GM23338 (cell line): ENCODE measurements around the gene XXYLT1. TPM values are rescaled to one million over a fixed set of nuclear protein-coding genes. Genes with fewer than 3 reads are reported as not detected.

Experiments
- ATAC-seq: fragments of 200-7000 bp; cut with Tn5 transposase; 3 replicates; pipeline ENCODE4 v1.9.1; 2020
- DNase-seq: peaks from one replicate; pipeline ENCODE4 v3.0.0-alpha.2; 2015; ENCODE audit warnings: low spot score
- H2AFZ ChIP-seq: fragments of 200-600 bp; sonication (generic); 2 replicates; pipeline ENCODE4 v1.8.0; 2016; ENCODE audit warnings: antibody characterized with exemption, mild to moderate bottlenecking, moderate library complexity
- H3F3A ChIP-seq: fragments of 200-600 bp; sonication (generic); replicated peaks from 2 replicates; pipeline ENCODE4 v1.8.0; 2017; ENCODE audit warnings: antibody characterized with exemption, mixed run types, low read depth
- H3K27ac ChIP-seq: fragments of 200-600 bp; sonication (generic); 2 replicates; pipeline ENCODE4 v1.6.1; 2016; ENCODE audit warnings: low read depth
- H3K27me3 ChIP-seq: fragments of 200-600 bp; sonication (generic); 2 replicates; pipeline ENCODE4 v1.8.0; 2016; ENCODE audit warnings: mild to moderate bottlenecking, mixed run types, moderate library complexity; ENCODE audit not compliant: insufficient read depth
- H3K36me3 ChIP-seq: fragments of 200-600 bp; sonication (generic); 2 replicates; pipeline ENCODE4 v1.8.0; 2016; ENCODE audit warnings: mild to moderate bottlenecking; ENCODE audit not compliant: insufficient read depth
- H3K4me1 ChIP-seq: fragments of 200-600 bp; sonication (generic); 2 replicates; pipeline ENCODE4 v1.8.0; 2016; ENCODE audit warnings: mild to moderate bottlenecking, moderate library complexity; ENCODE audit not compliant: insufficient read depth
- H3K4me2 ChIP-seq: fragments of 200-600 bp; sonication (generic); 2 replicates; pipeline ENCODE4 v1.7.1; 2017; ENCODE audit warnings: mixed run types
- H3K4me3 ChIP-seq: fragments of 200-600 bp; sonication (generic); 2 replicates; pipeline ENCODE4 v1.6.1; 2016; ENCODE audit warnings: mixed run types
- H3K79me2 ChIP-seq: fragments of 200-600 bp; sonication (generic); replicated peaks from 2 replicates; pipeline ENCODE4 v1.8.0; 2017; ENCODE audit warnings: mild to moderate bottlenecking; ENCODE audit not compliant: insufficient read depth
- H3K9me2 ChIP-seq: fragments of 200-600 bp; sonication (generic); 2 replicates; pipeline ENCODE4 v1.8.0; 2017; ENCODE audit not compliant: insufficient read depth
- H4K20me1 ChIP-seq: fragments of 200-600 bp; sonication (generic); replicated peaks from 2 replicates; pipeline ENCODE4 v1.8.0; 2017; ENCODE audit warnings: mild to moderate bottlenecking; ENCODE audit not compliant: insufficient read depth
- H3K27ac Mint-ChIP-seq: 2 replicates; pipeline ENCODE4 v1.8.0; 2020; ENCODE audit warnings: inconsistent platforms, mild to moderate bottlenecking, moderate library complexity, mixed read lengths
- H3K27me3 Mint-ChIP-seq: 3 replicates; pipeline ENCODE4 v1.8.0; 2022; ENCODE audit warnings: low read depth, mild to moderate bottlenecking, moderate library complexity, mixed read lengths, inconsistent platforms; ENCODE audit not compliant: insufficient read depth, poor library complexity
- H3K36me3 Mint-ChIP-seq: 3 replicates; pipeline ENCODE4 v1.8.0; 2021; ENCODE audit warnings: low read depth, mild to moderate bottlenecking, inconsistent platforms, moderate library complexity, mixed read lengths
- H3K4me1 Mint-ChIP-seq: 3 replicates; pipeline ENCODE4 v1.8.0; 2020; ENCODE audit warnings: mild to moderate bottlenecking, inconsistent platforms, mixed read lengths
- H3K4me3 Mint-ChIP-seq: 3 replicates; pipeline ENCODE4 v1.8.0; 2021; ENCODE audit warnings: moderate library complexity, mild to moderate bottlenecking, inconsistent platforms, mixed read lengths
- H3K9me3 Mint-ChIP-seq: 3 replicates; pipeline ENCODE4 v1.8.0; 2020; ENCODE audit warnings: moderate library complexity, mild to moderate bottlenecking, inconsistent platforms, mixed read lengths
- CREB1 ChIP-seq: fragments of 250-450 bp; sonication (Bioruptor Pico); IDR thresholded peaks from 2 replicates; pipeline ENCODE4 v1.5.0; 2020; ENCODE audit warnings: low read depth, mild to moderate bottlenecking, moderate library complexity
- EZH2 ChIP-seq: fragments of 200-600 bp; sonication (generic); IDR thresholded peaks from one replicate; pipeline ENCODE4 v1.8.0; 2017; ENCODE audit warnings: antibody characterized with exemption, mild to moderate bottlenecking, low read depth; ENCODE audit not compliant: unreplicated experiment
- JUNB ChIP-seq: IDR thresholded peaks from one replicate; pipeline ENCODE4 v1.6.1; 2016; ENCODE audit warnings: antibody characterized with exemption; ENCODE audit not compliant: unreplicated experiment
- NANOG ChIP-seq: IDR thresholded peaks from 2 replicates; pipeline ENCODE4 v1.6.1; 2016; ENCODE audit warnings: antibody characterized with exemption, borderline replicate concordance
- POLR2AphosphoS5 ChIP-seq: IDR thresholded peaks from 2 replicates; pipeline ENCODE4 v1.6.1; 2016; ENCODE audit warnings: antibody characterized with exemption, low read depth
- polyA plus RNA-seq: library from polyadenylated mRNA; unstranded; fragments of >200 nt; fragmentation: Nextera tagmentation; extraction: Ambion mirVana; gene quantifications from 2 replicates; pipeline ENCODE4 v1.2.1, GENCODE V29; 2016
- total RNA-seq: library from RNA; depleted of rRNA; stranded (reverse); fragments of >200 nt; shearing (Covaris generic); gene quantifications from 2 replicates; pipeline ENCODE4 v1.2.3, GENCODE V29; 2014
- TF ChIP-seq, protein P1 (sequence below), 2 experiments: fragments of 200-600 bp in 1 of 2; sonication (generic) in 1 of 2; conservative IDR thresholded peaks; 2 replicates each; pipeline versions ENCODE4 v1.5.1 to v1.6.1; 2016 to 2017; ENCODE audit warnings: antibody characterized with exemption in 2 of 2, low read depth in 2 of 2, mild to moderate bottlenecking in 2 of 2, moderate library complexity in 1 of 2
- TF ChIP-seq, protein P2 (sequence below): IDR thresholded peaks from one replicate; pipeline ENCODE4 v1.6.1; 2018; ENCODE audit warnings: antibody characterized with exemption; ENCODE audit not compliant: unreplicated experiment

The XXYLT1 gene
- total and polyA plus RNA-seq, 2 experiments from 2014 or later = 13.5 to 34.8 TPM

DNA sequence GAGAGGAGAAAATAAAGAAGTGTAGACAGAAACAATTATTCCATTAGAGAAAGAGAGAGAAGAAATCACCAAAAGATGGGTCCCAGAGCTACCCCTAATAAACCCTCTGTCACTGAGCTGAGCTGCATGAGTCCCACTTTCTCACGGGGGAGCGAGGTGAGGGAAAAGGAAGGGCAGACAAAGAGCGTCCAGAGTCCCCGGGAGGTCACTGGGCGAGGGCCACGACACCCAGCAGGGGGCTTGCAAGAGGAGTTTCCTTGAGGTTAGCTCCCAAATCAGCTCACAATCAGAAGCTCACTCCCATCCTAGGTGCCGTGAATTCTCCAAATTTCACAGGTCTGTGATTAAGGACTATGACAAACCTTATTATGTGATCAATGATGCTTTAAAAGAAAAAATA, 62.3 kb downstream of the XXYLT1 start:
- H3K4me1 ChIP-seq = peaks cover 20% of the 10 kb centered on the region
- H3K79me2 ChIP-seq = peaks cover 74% of the 10 kb centered on the region

DNA sequence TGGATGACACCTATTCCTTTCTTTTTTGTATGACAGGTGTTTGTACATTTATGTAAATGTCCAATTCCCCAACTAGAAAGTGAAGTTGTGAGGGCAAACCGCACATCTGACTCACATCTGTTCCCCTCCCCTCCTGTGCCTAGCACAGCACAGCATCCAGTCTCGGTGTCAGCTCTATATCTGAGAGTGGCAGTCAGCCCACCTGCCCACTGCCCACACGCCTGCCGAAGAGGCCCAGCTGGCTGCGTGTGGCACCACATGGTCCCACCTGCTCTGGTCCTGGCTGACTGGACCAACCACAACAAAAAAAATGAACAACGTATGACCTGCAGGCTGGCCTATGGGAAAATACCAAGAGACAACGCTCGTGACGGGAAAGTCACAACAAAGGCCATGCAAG, 62.8 kb downstream of the XXYLT1 start:
- no peak overlapping the region for H3K27ac ChIP-seq
- H3K4me3 Mint-ChIP-seq = no peak overlapping the region; the same call in 2 of the 3 replicates
- no peak overlapping the region for H2AFZ ChIP-seq
- H4K20me1 ChIP-seq = no peaks in the 10 kb centered on the region
- no peaks in the 10 kb centered on the region for H3K27me3 ChIP-seq
- H3K9me2 ChIP-seq = no peaks in the 10 kb centered on the region
- ATAC-seq (no peak), DNase-seq (no peak)
- no peaks in the 10 kb centered on the region for H3K36me3 ChIP-seq
- peaks cover 24% of the 10 kb centered on the region for H3K4me1 ChIP-seq
- H3K27me3 Mint-ChIP-seq = peaks cover 8% of the 10 kb centered on the region
- H3K27ac Mint-ChIP-seq = peak overlapping the region; percentile 42
- H3K4me1 Mint-ChIP-seq = peaks cover 52% of the 10 kb centered on the region
- no peak overlapping the region for H3K4me2 ChIP-seq
- peaks cover 74% of the 10 kb centered on the region for H3K79me2 ChIP-seq
- peaks cover 24% of the 10 kb centered on the region for H3K36me3 Mint-ChIP-seq
- no peaks in the 10 kb centered on the region for H3F3A ChIP-seq
- peaks cover 6% of the 10 kb centered on the region; the same call in 2 of the 3 replicates for H3K9me3 Mint-ChIP-seq
- no peak overlapping the region for H3K4me3 ChIP-seq
- TF ChIP-seq EZH2 = no peak

More for the DNA sequence above, 62.3 kb downstream of the XXYLT1 start:
- Histone ChIP-seq H3K27ac (no peak overlapping the region), H3F3A (no peaks in the 10 kb centered on the region), H3K4me3 (no peak overlapping the region), H3K9me2 (no peaks in the 10 kb centered on the region), H3K4me2 (no peak overlapping the region), H2AFZ (no peak overlapping the region), H4K20me1 (0 out of 2 replicates have a peak, but pooled peaks cover 1% of the 10 kb centered on the region), H3K36me3 (no peaks in the 10 kb centered on the region), H3K27me3 (no peaks in the 10 kb centered on the region)
- Mint-ChIP-seq H3K27ac (peak overlapping the region; percentile 42), H3K27me3 (peaks cover 8% of the 10 kb centered on the region), H3K4me1 (peaks cover 50% of the 10 kb centered on the region), H3K4me3 (no peak overlapping the region; the same call in 2 of the 3 replicates), H3K36me3 (peaks cover 25% of the 10 kb centered on the region), H3K9me3 (peaks cover 6% of the 10 kb centered on the region; the same call in 2 of the 3 replicates)
- no peak for TF ChIP-seq CREB1 (CRISPR knock-in tag)
- no peak for TF ChIP-seq JUNB
- no peak for TF ChIP-seq POLR2AphosphoS5
- TF ChIP-seq, protein P1, sequence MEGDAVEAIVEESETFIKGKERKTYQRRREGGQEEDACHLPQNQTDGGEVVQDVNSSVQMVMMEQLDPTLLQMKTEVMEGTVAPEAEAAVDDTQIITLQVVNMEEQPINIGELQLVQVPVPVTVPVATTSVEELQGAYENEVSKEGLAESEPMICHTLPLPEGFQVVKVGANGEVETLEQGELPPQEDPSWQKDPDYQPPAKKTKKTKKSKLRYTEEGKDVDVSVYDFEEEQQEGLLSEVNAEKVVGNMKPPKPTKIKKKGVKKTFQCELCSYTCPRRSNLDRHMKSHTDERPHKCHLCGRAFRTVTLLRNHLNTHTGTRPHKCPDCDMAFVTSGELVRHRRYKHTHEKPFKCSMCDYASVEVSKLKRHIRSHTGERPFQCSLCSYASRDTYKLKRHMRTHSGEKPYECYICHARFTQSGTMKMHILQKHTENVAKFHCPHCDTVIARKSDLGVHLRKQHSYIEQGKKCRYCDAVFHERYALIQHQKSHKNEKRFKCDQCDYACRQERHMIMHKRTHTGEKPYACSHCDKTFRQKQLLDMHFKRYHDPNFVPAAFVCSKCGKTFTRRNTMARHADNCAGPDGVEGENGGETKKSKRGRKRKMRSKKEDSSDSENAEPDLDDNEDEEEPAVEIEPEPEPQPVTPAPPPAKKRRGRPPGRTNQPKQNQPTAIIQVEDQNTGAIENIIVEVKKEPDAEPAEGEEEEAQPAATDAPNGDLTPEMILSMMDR (conservative IDR thresholded peaks at IDR 0.05; ENCODE audit: low read depth in 2 of 2) = no peak
- ATAC-seq (no peak), DNase-seq (no peak)

DNA sequence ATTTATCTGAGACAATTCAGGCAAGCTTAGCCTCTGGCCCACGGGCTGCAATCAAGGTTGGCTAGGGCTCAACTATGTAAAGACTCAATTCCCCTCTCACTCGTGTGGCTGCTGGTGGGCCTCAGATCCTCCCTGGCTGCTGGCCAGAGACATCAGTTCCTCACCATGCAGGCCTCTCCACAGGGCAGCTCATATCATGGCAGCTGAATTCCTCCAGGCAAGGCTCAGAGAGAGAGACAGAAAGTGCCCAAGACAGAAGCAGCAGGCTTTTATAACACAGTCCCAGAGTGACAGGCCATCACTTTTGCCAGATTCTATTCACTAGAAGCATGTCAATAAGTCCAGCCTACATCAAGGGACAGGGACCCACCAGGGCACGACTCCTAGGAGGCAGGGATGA, 63.2 kb downstream of the XXYLT1 start:
- no peaks in the 10 kb centered on the region for H3K27me3 ChIP-seq
- Mint-ChIP-seq H3K27ac (no peak overlapping the region), H3K9me3 (peaks cover 6% of the 10 kb centered on the region; the same call in 2 of the 3 replicates), H3K27me3 (peaks cover 8% of the 10 kb centered on the region), H3K4me1 (peaks cover 49% of the 10 kb centered on the region), H3K4me3 (no peak overlapping the region), H3K36me3 (peaks cover 20% of the 10 kb centered on the region)
- DNase-seq (no peak), ATAC-seq (no peak)
- H3F3A ChIP-seq = no peaks in the 10 kb centered on the region
- no peak overlapping the region for H3K4me2 ChIP-seq
- no peaks in the 10 kb centered on the region for H3K36me3 ChIP-seq
- H3K79me2 ChIP-seq = peaks cover 74% of the 10 kb centered on the region
- no peaks in the 10 kb centered on the region for H3K9me2 ChIP-seq
- no peaks in the 10 kb centered on the region for H4K20me1 ChIP-seq
- peaks cover 24% of the 10 kb centered on the region for H3K4me1 ChIP-seq
- H2AFZ ChIP-seq = no peak overlapping the region
- no peak overlapping the region for H3K27ac ChIP-seq
- no peak overlapping the region for H3K4me3 ChIP-seq
- TF ChIP-seq CREB1 (CRISPR knock-in tag) (no peak), POLR2AphosphoS5 (no peak), EZH2 (no peak), NANOG (no peak)
- TF ChIP-seq, protein P2, sequence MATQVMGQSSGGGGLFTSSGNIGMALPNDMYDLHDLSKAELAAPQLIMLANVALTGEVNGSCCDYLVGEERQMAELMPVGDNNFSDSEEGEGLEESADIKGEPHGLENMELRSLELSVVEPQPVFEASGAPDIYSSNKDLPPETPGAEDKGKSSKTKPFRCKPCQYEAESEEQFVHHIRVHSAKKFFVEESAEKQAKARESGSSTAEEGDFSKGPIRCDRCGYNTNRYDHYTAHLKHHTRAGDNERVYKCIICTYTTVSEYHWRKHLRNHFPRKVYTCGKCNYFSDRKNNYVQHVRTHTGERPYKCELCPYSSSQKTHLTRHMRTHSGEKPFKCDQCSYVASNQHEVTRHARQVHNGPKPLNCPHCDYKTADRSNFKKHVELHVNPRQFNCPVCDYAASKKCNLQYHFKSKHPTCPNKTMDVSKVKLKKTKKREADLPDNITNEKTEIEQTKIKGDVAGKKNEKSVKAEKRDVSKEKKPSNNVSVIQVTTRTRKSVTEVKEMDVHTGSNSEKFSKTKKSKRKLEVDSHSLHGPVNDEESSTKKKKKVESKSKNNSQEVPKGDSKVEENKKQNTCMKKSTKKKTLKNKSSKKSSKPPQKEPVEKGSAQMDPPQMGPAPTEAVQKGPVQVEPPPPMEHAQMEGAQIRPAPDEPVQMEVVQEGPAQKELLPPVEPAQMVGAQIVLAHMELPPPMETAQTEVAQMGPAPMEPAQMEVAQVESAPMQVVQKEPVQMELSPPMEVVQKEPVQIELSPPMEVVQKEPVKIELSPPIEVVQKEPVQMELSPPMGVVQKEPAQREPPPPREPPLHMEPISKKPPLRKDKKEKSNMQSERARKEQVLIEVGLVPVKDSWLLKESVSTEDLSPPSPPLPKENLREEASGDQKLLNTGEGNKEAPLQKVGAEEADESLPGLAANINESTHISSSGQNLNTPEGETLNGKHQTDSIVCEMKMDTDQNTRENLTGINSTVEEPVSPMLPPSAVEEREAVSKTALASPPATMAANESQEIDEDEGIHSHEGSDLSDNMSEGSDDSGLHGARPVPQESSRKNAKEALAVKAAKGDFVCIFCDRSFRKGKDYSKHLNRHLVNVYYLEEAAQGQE = no peak
